ENCODE data around the gene RD3L.
"Not testable (repeated sequence)": the region's sequence is repeated elsewhere in the genome, so short reads cannot be mapped to it uniquely, and the experiment has no call there.

Gene RD3L

DNA sequence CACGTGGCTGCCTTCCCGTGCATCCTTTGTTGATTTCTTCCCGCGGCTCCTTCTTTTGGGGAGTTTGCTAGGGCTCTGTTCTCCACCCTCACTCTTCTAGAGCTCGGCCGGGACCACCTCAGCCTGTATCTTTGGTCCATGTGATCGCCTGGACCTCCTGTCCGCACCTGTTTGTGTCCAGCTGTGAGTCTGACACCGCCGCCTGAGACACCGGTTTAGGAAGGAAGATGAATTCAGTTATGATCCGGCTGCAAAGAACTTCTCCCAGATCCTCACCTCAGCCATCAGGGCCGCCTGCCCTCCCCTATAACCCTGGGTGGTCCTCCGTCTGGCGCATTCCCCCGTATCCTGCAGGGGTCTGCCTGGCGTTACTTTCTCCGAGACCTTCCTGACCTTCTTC, 14.8 kb downstream of the RD3L start:
- DNase-seq = no peak

DNA sequence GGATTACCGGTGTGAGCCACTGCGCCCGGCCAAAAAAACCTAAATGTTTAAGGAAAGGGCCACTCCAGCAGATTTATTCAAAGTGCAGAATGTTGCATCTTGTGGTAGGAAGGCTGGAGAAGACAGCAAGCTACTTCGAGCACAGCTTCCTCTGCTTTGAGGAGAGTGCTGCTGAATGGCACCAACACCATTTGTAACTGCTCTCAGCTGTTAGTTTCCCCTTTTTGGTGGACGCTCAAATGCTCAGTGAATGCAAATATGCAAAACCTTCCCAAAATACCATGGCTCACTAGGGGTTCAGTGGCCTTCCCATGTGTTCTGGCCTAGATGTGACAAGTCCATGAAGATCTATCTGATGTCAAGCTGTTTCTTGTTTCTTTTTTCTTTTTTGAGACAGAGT, 17.0 kb downstream of the RD3L start:
- no peak for DNase-seq

DNA sequence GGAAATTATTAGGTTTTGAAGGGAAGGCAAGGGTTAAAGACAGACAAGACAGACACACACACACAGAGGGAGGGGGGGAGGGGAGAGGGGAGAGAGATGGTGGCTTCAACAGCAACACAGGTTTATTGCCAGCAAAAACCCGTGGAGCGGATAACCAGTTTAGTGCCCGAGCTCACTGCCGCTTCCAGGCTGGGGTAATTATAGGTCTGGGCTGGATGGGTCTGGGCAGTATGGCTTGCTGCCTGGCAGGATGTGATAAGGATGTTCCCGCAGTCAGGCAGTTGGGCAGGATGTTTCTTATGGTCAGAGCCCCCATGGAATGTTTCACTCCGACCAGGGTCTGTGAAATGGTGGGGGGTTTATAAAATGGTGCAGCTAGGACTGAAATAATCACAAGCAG, 18.5 kb downstream of the RD3L start:
- no peak for DNase-seq

DNA sequence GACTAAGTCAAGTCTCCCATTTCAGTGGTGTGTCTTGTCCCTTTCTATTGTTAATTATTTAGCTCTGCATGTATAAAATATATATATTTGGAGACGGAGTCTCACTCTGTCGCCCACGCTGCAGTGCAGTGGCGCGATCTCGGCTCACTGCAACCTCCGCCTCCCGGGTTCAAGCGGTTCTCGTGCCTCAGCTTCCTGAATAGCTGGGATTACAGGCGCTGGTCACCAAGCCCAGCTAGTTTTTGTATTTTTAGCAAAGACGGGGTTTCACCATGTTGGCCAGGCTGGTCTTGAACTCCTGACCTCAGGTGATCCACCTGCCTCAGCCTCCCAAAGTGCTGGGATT, 20.5 kb downstream of the RD3L start:
- not testable (repeated sequence) for DNase-seq

DNA sequence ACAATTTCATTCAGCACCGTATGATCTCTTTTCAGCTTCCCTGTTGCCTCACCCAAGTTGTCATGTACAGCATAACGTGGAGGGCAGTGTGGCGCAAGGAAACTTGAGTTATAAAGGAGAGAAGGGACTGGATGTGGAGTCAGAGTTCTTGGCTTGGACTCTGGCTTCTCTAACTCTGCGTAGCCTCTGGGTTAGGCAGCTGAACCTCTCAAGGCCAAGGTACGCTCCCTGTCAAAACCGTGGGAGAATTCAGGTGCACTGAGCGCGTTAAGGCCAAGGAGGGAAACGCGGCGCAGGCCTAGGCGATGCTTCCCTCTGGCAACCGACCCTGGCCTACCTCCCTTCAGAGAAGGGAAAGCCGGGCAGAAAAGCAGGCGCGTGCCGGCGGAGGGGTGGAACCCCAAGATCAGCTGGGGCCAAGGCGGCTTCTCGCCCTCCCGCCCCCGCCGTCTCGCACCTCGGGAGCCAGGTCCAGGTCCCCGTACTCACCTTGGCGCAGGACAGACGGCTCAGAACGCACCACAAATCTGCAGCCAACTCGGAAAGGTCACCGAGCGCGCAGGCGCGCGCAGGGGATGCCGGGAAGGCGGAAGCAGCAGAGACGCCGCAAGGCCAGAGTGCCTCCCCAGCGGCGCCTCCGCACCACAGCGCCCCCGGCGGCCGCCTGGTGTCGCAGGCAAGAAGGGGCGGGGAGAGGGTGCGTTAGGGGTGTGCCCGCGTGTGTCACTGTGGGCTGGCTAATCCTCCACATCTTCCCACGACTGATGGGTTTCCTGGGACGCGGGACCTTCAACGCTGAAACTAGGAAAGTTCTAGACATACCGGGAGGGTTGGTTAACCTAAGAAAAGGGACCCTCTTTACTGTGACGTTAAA, 21.1 kb downstream of the RD3L start:
- peak; percentile 82 to 88 for DNase-seq

DNA sequence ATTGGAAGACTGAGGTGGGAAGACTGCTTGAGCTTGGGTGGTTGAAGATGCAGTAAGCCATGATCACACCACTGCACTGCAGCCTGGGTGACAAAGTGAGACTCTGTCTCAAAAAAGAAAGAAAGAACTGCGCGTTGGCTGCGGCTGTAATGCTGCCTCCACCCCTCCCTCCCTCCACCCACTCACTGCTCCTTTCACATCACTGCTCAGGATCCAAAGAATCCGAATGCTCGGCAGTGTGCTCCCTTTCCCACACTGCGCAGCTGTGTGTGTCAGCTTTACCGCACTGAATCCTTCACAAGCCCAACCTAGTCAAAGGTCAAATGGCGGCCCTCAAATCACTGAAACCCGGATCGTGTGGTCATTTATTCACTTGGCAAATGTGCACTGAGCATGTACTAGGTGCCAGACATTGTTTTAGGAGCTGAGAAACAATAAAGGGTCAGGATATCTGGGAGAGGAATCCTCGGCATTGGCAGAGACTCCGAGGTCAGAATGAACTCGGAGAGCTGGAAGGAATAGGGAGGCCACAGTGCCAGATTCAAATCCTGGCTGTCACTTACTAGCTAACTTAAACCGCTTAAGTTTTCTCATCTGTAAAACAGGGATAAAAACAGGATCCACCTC, 25.6 kb downstream of the RD3L start:
- no peak for DNase-seq

DNA sequence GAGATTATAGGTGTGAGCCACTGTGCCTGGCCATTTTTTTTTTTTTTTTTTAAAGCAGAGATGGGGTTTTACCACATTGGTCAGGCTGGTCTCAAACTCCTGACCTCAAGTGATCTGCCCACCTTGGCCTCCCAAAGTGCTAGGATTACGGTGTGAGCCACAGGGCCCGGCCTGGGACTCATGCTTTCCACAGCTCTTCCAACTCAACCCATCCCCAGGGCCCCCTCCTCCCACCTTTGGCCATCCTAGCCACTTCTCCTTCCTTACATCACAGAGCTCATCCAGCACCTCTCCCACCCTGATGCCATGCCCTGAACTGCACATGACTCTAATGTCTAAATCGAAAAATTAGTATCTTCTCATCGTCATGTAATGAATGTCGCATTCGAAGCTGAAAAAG, 26.7 kb downstream of the RD3L start:
- no peak for DNase-seq

DNA sequence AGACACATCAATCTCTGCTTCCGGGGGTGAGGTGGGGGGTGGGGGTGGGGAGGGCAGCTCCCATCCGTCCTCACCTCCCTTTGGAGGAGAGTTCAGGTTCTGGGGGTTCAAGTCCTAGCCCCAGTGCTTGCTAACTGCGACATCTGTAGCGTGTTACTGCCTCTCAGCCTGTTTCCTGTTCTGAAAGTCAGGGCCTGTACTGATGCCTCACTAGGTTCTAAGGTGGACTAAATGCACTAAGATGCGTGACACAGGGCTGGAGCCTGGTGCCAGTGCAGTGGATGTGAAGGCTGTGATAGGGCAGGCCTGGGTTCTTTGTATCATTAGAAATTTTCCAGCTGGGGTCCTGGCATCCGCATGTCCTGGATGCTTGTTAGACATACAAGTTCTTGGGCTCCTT, 31.3 kb downstream of the RD3L start:
- no peak for DNase-seq

DNA sequence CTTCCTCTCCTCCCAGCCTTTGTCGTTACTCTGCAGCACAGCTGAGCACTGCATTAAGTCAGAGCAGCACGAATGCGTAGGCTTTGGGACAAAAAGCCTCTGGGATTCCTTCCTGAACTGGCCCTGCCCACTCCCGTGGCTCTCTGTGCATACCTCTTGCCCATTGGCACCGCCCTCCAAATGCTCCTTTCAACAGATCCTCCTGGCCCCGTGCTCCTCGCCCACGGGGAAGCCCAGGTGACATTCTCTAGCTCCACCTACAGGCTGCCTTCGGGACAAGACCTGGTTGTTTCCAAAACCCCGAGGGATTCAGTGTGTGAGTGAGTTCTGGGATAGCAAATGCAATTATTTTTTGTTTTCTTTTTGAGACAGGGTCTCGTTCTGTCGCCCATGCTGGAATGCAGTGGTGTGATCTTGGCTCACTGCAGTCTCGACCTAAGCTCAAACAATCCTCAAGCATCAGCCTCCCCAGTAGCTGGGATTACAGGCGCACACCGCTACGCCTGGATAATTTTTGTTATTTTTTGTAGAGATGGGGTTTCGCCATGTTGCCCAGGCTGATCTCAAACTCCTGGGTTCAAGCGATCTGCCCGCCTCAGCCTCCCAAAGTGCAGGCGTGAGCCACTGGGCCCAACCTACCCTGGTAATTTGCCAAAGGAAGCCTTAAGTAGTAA, 31.9 kb downstream of the RD3L start:
- DNase-seq = peak; percentile 82 to 85

DNA sequence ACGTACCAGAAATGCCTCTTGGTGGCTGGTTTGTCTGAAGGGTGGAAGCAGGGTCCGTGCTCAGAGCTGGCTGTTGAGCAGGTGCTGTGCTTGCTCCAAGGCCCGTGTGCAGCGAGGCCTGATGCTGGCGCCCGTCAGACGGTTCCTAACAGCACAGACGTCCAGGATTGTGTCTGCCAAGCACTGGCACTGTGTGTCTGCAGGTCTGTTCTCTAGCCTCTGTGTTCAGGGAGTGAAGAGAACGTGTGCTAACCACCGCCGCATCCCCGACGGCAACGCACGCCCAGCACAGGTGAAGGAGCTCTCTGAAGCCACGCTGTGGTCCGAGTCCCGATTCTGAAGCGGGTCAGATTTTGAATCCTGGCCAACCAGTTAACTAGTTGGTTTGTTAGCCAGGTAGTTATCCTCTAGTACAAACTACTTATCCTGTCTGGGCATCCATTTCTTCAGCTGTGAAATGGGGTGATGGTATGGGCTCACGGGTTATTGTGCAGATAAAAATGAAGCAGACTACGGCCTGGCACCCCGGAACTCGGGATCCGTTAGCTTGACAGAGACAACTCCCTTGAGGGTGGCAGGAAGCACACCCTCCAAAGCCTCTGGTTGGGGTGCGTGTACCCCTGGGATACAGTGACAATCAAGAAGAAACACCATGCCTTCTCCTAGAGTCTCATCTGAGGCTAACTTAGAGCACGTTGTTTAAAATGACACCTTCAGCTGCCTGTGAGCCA, 32.6 kb downstream of the RD3L start:
- no peak for DNase-seq

DNA sequence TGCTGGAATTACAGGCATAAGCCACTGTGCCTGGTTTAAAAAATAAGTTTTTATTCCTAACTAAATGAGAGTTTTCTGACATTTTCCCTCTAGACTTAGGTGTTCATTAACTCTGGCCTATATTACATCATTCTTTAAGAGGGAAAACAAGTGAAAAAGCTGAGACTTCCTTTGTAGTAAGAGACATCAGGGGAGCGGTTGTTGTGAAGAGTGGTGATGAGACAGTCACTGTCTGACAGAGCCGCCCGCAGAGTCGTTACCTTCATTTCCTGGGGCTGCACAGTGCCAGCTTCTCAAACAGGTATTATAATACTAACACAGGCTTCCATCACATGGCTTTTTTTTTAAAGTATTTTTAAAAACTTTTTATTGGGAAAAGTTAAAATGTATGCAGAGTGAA, 33.7 kb downstream of the RD3L start:
- no peak for DNase-seq

DNA sequence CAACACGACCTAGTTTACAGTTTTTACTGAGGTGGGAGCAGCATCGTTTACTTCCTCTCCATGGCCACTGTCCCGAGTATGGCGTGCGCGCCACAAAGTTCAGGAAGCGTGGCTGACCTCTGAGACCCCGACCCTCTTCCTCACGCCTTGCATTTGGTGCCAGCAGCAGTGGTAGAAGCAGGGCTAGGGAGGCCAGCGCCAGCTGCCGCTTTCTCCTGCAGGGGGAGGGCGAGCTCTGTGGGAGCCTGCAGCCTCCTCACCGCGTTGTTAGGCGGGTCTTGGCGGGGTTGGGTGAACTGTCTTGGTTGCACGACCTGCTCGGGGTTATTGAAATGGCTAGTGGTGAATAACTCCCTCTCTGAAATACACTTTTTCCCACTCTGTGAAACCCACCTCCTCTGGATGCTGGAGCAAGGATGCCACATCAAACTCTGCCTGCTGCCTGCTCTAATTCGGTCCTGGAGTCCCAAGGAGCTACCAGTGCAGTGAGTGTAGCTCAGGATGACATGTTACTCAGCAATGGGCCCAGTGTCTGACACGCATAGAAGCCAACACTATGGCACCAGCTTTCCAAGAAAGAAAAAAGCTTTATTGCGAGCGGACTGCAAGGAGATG, 36.4 kb downstream of the RD3L start:
- DNase-seq = peak; percentile 17 to 60

DNA sequence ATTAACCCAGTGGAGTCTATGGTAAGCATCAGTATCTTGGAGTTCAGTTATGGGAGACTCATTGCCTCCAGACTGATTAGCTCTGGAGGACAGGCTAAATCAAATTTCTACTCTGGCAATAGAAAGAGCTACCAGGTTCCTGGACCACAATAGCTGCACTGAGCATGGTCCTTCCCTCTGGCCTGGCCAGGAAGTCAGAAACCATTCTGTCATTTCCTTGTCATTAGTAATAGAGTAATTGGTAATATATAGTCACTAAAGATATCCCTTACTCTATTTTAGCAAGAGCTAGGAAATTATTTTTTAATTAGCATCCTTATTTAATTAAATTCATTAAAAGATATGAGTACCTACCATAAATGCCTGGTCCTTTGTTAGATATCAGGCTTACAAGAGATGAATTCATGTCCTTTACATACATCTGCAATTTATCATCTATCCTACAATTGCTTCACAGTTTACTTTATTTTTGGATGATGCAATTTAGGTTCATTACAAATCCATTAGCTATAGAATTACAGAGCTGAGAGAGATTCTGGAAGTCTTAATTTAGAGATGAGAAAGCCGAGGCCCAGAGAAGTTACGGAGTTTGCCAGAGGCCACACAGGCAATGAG, 37.7 kb downstream of the RD3L start:
- no peak for DNase-seq

DNA sequence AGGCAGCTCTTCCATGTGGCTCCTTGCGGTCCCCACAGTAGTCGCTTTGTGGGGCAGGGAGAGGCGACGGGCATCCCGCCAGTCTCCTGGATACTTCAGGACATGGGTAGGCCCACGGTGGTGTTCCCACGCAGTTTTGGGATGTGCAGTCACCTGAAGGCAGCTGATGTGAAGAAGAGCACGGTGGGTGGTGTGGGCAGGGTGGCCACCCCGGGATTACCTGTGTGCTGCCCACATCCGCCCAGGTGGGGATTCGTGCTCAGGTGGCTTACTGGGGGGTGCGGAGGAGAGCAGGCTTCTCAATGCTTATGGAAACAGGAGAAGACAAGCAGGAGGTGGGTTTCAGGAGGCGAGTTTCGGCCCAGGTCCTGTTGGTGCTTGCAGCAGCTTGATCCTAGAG, 42.5 kb downstream of the RD3L start:
- no peak for DNase-seq

DNA sequence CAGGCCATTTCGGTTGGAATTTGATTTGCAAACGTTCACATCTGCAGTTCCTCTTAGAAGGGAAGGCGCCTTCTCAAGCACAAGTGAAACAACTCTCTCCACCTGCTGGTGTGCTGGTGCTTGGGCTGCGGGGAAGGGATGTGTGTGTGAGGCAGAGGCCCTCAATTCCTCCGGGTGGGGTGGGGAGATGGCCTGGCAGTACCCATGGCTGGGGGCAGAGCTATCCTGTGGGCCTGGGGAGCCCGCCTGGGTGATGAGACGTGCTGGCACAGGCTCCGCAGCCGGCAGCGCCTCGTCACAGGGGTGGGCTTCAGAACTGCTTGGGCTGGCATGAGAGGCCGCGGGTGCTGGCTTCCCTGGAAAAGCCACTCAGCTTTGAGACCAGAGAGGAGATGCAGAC, 43.0 kb downstream of the RD3L start:
- DNase-seq = no peak

DNA sequence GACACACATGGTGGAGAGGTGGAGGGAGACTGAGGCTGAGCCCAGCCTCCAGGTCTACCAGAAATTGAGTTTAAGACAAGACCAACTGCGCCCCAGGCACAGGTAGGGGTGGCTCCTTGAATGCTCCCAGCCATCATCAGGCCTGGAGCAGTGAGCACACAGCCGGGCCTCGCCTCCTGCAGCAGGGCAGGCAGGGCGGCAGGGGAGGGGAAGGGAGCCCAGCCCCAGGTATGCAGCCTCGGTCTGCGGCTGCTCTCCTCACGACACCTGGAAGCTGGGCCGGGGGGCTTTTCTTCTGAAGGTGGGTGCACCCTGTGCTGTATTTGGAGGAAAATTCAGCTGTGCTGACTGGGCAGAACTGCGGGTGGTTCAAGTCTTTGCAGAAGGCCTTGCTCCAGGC, 43.6 kb downstream of the RD3L start:
- DNase-seq = no peak

DNA sequence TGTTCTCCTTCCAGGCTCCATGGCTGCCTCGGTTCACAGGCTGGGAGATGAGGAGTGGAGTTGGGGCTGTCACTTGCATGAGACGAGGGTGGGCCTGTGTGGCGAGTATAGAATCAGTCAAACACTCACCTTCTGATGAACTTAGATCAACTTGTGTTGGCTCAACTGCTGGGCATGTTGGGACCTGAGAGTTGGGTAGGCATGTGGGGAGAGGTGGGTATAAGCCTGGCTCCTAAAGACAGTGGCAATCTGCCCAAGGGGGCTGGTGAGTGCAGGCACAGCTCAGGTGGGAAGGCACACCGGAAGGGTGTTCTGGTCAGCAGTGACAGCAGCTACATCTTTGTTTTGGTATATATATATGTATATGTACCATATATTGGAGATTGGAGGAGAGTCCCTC, 44.1 kb downstream of the RD3L start:
- no peak for DNase-seq

DNA sequence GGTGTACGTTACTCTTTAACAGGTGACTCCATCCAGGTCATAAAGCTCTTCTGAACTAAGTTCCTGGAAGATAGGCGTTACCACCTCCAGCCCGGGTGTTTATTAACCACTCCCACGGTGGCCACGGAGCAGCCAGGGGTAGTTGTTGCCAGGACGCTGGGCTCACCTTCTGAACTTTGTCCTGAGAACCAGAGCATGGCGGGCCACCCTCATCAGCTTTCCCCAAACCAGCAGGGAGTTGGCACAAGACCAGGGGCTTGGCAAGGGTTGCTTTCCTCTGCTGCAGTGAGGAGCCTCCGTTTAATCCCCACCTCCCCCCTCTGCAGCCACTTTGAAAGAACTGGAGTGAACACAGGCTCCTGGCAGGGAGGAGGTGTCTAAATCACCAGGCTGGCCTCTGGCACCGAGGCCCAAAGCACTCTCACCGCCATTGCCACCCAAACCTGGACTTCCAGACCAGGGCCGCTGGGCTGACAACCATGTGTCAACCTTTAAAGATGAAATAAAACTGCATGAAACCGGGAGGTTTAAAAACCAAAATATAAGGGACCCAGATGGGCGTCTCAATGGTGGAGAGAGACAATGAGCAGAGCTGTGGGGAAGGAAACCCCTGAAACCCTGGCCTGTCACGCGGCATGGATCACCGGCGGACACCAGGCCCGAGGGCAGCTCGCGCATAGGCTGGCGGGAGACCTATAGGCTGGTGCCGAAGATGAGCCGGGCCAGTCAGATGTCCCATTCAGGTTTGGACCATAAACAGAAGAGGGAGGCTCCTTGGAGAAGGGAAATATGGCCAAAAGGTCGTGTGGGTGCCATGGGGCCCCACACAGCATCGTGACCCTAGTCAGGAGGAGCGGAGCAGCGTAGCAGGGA, 45.0 kb downstream of the RD3L start:
- DNase-seq = no peak

DNA sequence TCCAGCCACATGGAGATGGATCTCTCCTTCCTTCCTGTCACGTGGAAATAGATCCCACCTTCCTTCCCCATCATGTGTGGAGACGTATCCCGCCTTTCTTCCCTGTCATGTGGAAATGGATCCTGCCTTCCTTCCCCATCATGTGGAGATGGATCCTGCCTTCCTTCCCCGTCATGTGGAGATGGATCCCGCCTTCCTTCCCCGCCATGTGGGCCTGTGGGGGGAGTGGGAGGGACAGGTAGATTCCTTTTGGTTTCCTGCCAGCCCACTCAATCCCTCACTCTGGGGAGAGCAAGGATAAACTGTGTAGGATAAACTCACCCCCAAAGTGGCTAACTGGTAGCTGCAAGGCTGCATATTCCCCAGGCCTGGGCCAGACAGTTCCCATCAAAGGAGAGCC, 45.8 kb downstream of the RD3L start:
- no peak for DNase-seq

DNA sequence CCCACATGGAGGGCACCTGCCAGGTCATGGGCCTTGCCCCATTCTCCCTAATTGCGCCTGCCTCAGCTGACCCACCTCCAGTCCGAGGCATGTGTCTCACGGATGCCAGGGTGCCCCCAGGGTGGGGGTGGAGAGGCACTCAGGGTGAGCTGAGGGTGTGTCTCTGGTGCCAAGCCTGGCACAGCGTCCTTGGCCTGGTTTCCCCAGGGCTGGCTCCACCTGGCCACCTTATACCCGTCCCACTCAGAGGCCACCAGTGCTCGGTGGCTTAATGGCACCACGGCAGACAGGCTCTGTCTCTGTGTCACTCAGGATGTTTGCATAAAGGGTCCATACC, 47.6 kb downstream of the RD3L start:
- DNase-seq = no peak

DNA sequence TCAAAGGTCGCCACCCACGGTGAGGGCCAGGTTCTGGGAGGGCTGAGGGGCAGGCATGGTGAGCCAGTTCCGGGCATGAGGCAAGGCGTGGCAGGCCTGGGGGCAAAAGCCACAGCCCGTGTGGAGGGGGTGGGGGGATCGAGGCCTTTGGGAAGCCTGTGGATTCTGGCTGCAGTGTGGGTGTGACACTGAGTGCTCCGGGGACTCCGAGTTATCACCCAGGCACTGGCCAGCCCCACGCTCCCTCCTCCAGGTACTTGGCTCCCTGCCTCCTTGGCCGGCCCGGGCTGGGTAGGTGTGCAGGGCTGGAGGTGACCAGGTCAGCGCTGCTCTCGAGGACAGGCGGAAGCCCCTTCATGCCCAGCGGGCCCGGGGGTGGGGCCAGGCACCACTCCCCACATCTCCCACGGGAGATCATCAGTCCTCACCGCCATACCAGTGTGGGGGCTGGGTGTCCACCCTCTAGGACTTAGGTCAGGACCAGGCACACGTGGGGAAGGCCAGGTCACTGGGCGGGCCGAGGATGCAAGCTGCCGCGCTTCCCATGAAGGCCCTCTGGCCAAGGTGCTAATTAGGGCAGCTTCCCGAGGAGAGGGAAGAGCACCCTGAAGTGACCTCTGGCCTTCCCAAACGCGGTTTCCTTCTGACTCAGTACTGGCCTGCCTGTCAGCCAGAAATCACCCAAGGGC, 48.2 kb downstream of the RD3L start:
- DNase-seq = no peak

Data from SHP77 (cell line).